ENCODE measurements around the gene ANKRD63.
A peak's percentile ranks its signal among the peaks of the same experiment; 100 is the strongest.

ANKRD63 gene

DNA sequence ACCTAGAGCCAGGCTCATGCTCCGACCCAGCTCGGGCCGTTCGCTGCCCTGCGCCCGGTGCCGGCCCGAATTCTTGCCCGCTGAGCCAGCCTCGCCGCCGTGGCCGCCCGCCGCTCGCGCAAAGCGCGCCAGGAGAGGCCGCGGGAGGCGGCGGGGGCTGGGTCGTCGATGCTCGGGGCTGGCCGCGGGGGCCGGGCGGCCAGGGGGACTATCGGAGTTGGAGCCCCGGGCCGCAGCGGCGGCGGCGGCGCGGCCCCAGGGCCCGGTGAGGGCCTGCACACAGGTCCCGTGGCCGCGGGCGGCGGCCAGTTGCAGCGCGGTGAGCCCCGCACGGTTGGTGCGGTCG is 1.1 kb downstream of the ANKRD63 start:
- DNase-seq (ENCODE audit: low read depth): no peak
- H3K4me3 ChIP-seq (ENCODE audit: low read depth, low read length): peak overlapping the region; percentile 33

DNA sequence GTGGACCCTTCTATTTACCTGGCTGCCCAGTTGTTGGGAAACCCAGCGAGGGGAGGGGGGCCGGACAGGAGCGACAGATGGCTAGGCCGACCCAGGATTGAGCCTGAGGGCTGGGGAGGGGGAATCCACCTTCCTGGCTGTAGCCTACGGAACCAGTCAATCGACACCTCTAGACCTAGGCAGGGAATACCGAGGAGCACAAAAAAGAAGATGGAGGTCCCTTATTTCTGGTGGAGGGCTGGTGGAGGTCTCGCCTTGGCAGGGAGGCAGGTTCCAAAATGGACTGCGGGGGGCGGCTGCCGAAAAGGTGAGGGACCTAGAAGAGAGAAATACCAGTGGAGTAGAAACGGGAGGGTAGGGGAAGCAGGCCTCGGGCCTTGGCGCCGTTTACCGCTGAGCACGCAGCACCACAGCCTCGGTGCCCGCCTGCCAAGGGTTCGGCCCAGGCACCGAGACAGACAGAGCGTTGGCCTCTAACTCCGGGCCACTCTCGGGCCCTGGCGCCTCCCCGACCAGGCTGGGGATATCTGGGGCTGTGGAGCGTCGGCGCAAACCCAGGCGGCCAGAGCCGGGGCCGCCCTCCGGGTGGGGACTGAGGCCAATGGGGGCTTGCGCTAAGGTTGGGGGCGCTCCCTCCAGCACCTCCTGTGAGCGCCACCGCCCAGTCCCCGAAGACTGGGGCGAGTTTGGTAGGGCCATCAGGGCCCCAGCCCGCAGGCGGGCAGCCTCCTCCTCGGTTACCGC is 1.6 kb downstream of the ANKRD63 start:
- H3K4me3 ChIP-seq (ENCODE audit: low read depth, low read length): no peak overlapping the region
- no peak for DNase-seq (ENCODE audit: low read depth)

DNA sequence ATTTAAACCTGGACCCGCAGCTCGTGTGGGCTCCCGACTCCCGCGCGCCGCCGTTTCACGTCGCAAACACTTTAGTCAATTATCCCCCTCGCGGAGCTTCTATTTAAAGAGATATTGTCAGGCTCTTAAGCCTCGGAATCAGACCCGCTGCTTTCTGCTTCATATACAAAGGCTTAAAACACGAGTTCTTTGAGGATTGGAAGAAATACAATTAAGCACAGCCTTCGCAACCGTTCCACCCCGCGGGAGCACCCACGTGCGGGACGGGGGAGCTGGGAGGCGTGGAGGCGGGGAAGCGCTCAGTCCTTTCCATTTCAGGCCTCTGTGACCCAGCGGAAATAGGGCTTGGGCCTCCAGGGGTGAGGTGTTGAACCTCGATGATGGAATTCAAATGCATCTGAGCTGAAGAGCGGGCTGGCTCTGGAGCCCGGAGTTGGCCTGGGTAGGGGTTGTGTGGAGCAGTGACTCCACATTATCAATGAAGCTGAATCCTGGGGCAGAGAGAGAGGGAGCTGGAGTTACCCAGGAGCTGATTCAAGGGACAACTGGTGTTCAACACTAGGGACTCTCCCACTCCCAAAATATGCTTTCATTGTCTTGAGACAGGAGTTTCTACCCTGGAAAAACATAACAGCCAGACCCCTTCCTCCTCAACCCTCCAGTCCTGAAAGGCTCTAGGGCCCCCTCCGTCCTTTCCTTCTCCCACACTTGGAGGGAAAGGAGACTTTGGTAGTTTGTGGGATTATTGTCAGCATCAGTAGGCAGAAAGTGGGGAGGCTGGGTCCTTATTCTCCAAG is 2.4 kb downstream of the ANKRD63 start:
- DNase-seq (ENCODE audit: low read depth): no peak
- no peak overlapping the region for H3K4me3 ChIP-seq (ENCODE audit: low read depth, low read length)

DNA sequence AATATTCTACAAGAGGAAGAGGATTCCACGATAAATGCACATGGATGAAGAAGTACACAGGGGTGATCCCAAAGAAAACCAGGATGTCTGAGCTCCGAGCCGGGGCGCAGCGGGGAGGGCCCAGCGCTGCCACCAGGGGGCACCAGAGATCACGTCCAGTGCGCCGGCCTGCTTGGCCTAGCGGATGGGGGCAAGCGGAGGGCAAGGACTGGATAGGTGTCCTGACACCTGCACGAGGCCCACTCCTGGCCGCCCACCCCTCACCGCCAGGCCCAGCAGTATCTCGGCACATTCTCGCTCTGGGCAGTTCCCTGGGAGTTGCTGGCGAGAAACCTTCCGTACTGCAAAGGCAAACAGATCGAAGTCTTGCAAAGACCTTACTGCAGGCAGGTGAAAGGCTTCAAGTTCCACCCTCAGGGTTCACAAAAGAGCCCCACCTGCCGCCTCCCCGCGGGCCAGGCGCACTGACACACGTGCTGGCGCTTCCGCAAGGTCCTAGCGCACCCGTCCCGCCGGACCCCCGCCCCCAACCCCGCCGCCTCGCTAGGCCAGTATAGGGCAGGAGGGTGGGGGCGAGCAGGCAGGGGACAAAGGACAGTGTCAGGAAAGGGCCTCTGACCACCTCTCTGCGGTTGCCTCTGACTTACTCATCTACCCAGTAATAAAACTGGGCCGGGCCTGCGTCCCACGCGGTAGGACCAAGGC is 3.3 kb downstream of the ANKRD63 start:
- no peak for DNase-seq (ENCODE audit: low read depth)
- no peak overlapping the region for H3K4me3 ChIP-seq (ENCODE audit: low read depth, low read length)

DNA sequence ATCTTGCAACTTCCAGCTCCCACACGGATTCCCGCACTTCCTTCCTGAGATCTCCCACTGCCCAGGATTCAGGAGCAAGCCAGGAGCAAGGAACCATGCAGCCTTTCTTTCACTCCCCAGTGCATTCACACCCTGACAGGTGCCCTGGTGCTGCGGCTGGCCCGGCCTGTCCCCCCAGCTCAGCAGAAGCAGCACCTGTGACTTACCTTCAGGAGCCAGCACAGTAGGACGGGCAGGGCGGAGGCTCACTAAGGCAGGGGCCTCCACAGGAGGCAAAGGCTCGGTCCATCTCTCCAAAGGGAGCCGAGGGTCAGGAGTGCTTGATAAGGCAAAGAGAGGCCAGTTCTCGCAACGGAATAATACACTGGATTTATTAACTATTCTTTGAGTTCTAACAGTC is 4.8 kb downstream of the ANKRD63 start:
- no peak for DNase-seq (ENCODE audit: low read depth)

DNA sequence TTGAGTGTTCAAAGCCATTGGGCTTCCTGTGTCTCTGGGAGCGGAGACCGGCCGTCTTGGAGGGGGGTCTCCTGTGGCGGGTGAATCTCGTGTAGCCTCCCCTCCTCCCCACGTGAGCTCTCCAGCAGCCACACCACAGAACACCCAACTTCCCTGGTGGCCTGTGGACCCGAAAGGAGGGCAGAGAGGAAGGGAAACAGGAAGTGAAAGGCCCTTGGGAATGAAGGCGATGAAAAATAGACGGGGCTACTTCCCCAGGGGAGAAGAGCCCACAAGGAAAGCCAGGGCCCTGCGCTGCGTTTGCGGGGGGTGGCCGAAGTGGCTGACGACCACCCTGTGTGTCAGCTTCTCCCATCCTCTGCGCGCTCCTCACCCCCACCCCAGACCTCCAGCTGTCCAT is 5.4 kb downstream of the ANKRD63 start:
- DNase-seq (ENCODE audit: low read depth): no peak
- no peak overlapping the region for H3K4me3 ChIP-seq (ENCODE audit: low read depth, low read length)

More for the DNA sequence above, 4.8 kb downstream of the ANKRD63 start:
- H3K4me3 ChIP-seq (ENCODE audit: low read depth, low read length): no peak overlapping the region

DNA sequence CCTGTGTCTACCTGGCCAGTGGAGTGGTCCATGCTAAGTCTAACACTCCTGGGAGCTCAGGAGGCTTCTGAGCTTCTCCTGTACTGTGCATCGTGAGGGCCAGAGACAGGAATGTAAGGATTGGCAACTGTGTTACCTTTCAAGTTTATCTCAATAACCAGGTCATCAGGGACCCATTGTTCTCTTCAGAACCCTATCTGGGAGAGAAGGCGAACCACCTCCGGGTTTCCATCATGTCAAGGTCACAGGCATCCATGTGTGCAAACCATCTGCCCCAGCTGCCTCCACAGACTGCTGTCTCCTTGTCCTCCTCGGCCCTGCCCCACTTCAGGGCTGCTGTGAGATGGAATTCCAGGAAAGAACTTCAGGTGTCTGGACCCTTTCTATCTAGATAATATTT is 5.9 kb downstream of the ANKRD63 start:
- DNase-seq (ENCODE audit: low read depth): no peak
- H3K4me3 ChIP-seq (ENCODE audit: low read depth, low read length): no peak overlapping the region

DNA sequence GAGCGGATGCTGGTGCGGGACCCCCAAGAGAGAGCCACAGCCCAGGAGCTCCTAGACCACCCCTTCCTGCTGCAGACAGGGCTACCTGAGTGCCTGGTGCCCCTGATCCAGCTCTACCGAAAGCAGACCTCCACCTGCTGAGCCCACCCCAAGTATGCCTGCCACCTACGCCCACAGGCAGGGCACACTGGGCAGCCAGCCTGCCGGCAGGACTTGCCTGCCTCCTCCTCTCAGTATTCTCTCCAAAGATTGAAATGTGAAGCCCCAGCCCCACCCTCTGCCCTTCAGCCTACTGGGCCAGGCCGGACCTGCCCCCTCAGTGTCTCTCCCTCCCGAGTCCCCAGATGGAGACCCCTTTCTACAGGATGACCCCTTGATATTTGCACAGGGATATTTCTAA is 6.9 kb downstream of the ANKRD63 start:
- DNase-seq (ENCODE audit: low read depth): no peak
- no peak overlapping the region for H3K4me3 ChIP-seq (ENCODE audit: low read depth, low read length)

DNA sequence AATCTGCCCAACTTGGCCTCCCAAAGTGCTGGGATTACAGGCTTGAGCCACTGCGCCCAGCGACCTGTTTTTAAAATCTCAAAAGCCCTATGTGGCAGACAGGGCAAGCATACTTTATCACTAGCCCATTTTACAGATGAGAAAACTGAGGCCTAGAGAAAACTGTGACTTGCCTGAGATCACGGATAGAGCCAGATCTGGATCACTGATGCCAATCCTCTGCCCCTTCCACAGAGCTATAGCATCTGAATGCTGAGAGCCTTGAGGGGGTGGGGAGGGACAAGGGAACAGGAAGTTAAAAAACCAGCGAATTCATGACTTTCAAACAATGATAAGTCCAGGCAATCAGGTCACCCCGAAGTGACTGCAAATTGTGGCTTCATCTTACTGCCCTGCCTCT is 7.3 kb downstream of the ANKRD63 start:
- no peak for DNase-seq (ENCODE audit: low read depth)
- H3K4me3 ChIP-seq (ENCODE audit: low read depth, low read length): no peak overlapping the region

DNA sequence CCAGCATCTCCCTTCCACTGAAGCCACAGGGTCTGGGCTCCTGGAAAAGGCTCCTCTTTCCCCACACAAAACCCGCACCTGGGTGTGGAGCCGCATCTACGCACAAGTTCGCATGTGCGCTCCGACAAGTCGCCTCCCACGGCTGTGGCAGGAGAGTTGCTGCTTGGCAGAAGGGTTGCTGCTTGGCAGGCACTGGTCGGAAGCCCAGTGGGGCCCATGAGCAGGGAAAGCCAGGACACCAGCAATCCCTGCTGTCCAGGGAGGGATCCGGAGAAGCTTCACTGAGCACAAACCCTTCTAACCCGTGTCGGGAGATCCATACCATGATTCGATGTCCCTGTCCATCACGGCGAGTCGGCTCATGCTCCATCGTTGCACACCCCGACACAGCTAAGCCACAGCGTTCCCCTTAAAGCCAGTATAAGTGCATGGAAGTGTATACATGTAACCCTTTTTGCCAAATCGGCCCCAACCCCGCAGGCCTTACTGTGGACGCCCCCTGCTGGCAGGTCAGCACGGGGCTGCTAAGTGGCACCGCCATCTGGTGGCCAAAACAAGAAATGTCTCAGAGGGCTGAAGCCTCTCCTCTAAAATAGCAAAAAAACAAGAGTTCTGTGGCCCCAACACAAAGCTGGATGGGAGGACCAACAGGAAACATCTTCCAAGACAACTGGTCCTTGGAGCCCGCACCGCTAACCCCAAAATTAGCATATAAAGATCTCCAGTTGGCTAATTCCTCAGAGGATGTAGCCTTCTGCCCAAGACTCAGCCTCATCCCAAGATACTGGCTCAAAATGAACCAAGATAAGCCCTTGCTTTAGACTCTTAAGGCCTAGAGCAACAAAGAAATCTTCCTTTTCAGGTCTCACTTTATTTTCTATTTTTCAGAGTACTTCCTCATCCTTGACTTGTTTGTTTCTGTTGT is 8.3 kb downstream of the ANKRD63 start:
- DNase-seq (ENCODE audit: low read depth): peak; percentile 33
- no peak overlapping the region for H3K4me3 ChIP-seq (ENCODE audit: low read depth, low read length)

DNA sequence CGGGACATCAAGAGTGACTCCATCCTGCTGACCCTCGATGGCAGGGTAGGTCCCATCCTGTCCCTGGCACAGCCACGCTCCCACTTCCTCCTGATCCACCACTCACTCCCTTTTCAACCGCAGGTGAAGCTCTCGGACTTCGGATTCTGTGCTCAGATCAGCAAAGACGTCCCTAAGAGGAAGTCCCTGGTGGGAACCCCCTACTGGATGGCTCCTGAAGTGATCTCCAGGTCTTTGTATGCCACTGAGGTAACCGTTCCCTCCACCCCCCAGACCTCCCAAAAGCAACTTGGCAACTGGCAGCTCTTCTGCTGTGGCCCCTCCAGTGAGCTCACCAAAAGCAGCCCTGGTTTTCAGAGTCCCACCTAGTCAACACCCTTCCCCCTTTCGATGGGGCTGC is 9.4 kb downstream of the ANKRD63 start:
- no peak for DNase-seq (ENCODE audit: low read depth)
- H3K4me3 ChIP-seq (ENCODE audit: low read depth, low read length): no peak overlapping the region

DNA sequence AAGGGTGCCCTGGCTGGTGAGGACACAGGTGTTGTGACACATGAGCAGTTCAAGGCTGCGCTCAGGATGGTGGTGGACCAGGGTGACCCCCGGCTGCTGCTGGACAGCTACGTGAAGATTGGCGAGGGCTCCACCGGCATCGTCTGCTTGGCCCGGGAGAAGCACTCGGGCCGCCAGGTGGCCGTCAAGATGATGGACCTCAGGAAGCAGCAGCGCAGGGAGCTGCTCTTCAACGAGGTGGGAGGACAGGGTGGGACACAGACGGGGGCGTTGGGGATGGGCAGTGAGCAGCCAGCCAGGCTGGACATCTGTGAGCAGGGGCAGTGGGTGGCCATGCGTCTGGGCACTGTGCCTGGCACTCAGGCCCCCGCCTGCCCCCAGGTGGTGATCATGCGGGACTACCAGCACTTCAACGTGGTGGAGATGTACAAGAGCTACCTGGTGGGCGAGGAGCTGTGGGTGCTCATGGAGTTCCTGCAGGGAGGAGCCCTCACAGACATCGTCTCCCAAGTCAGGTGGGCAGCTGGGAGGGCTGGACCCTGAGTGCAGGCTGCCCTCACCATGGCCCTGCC is 10.3 kb downstream of the ANKRD63 start:
- H3K4me3 ChIP-seq (ENCODE audit: low read depth, low read length): no peak overlapping the region
- DNase-seq (ENCODE audit: low read depth): no peak

DNA sequence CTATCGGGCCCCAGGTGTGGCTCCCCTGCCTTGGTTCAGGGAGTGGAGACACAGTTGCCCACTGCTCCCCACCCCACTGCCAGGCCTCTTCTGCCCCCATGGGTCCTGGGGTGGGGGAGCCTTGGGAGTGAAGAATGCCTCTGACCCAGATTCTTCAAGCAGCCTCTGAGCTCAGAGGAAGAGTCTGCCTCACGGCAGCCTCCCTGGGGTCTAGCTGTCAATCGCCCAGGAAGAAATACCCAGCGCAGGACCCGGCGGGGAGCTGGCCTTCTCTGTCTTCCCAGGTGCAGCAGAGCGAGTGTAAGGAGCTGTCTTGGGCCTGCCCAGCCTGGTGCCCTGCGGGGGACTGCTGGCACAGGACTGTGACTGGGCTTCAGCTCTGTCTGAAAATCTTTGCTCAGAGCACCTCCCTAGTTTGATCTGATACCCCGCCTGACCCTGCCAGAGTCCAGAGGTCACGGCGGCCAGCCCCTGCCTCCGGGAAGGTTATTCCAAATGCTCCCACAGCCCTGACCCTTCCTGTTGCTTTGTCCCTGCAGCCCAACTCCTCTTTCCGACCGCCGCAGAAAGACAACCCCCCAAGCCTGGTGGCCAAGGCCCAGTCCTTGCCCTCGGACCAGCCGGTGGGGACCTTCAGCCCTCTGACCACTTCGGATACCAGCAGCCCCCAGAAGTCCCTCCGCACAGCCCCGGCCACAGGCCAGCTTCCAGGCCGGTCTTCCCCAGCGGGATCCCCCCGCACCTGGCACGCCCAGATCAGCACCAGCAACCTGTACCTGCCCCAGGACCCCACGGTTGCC is 11.0 kb downstream of the ANKRD63 start:
- no peak for DNase-seq (ENCODE audit: low read depth)

DNA sequence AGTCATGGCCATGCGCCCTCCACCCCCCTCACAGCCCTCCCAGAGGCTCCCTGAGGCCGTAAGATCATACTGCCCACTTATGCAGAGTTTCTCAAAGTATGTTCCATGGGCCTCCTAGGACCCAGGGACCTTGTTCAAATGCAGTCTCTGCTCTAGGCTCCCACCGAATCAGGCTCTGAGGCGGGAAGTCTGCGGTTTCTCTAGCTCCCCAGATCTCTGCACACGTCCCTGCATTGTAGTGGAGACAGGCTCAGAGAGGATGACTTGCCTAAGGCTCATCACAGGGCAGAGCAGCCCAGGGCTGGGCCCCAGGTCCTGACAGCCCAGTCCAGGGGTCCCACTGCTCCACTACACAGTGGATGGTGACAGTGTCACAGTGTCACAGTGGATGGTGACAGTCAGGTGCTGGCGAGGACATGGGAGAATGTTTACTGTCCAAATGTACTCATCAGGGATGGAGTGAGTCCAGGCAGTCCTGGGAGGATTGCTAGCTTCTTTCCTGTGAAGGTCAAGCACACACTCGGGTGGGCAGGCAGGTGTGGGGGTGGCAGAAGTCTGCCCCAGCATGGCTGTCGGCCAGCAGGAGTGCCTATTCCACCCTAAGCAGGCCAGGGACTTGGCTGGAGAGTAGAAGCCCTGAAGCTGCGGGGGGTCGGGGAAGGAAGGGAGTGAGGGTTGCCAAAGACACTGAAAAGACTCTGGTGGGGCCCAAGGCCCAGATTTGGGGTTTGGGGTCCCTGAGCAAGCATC is 12.4 kb downstream of the ANKRD63 start:
- no peak for DNase-seq (ENCODE audit: low read depth)
- no peak overlapping the region for H3K4me3 ChIP-seq (ENCODE audit: low read depth, low read length)

More for the DNA sequence above, 11.0 kb downstream of the ANKRD63 start:
- H3K4me3 ChIP-seq (ENCODE audit: low read depth, low read length): no peak overlapping the region

DNA sequence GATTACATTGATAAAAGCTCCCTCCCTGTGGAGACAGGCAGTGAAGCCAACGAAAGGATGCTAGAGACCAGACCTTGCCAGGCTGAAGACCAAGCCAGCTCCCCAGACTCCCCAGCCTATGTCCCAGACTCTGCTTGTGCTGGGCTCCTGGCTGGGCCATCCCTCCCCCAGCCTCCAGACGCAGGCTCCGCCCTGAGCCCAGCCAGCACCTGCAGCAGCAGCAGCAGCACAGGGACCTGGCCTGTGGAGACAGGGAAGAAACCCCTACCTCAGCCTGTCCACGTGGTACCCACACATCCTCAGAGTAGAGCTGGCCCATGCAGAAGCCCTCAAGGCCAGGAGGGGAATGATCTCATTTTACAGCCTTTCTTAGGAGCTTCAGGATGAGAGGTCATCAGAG is 13.3 kb downstream of the ANKRD63 start:
- DNase-seq (ENCODE audit: low read depth): no peak
- no peak overlapping the region for H3K4me3 ChIP-seq (ENCODE audit: low read depth, low read length)

DNA sequence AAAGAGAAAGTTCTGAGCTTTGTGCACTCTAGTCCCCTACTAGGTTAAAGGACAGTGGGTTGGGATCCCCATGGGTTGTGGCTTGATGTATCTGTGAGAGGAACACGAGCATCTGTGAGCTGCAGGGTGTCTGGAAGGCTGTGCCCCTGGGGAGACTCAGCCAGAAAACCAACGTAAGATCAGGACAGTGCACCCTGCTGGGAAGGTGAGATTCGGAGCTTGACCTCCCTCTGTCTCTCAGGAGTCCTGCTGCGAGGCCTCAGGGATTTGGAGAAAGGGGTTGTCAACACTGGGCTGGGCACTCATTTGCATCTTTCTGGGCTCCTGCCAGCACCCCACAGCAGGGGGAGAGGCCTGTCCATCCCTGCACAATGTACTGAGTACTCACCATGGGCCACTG is 15.2 kb downstream of the ANKRD63 start:
- DNase-seq (ENCODE audit: low read depth): no peak
- H3K4me3 ChIP-seq (ENCODE audit: low read depth, low read length): no peak overlapping the region

DNA sequence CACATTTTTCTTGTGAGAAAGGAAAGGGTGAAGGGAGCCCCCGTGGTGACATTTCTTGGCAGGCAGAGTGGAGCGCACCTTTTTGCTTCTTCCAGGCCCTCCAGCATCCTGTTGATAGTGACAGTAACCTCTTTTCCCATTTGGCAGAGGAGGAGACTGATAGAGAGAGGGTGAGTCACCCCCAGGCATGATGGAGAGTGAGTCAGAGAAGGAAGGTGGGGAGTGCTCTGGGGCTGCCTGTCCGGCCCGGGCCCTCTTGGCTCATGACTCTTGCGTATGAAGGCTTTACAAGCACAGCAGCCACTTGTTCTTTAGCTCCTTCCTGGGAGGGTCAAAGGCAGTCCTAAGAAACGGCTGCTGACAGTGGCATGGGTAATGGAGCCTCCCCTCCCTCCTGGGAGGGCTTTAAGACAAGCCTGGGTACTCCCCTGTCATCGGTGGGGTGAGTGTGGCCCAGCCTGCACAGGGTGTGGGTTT is 16.0 kb downstream of the ANKRD63 start:
- peak; percentile 72 for DNase-seq (ENCODE audit: low read depth)
- no peak overlapping the region for H3K4me3 ChIP-seq (ENCODE audit: low read depth, low read length)

DNA sequence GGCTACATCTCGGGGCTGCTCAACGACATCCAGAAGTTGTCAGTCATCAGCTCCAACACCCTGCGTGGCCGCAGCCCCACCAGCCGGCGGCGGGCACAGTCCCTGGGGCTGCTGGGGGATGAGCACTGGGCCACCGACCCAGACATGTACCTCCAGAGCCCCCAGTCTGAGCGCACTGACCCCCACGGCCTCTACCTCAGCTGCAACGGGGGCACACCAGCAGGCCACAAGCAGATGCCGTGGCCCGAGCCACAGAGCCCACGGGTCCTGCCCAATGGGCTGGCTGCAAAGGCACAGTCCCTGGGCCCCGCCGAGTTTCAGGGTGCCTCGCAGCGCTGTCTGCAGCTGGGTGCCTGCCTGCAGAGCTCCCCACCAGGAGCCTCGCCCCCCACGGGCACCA is 17.0 kb downstream of the ANKRD63 start:
- no peak for DNase-seq (ENCODE audit: low read depth)
- no peak overlapping the region for H3K4me3 ChIP-seq (ENCODE audit: low read depth, low read length)
